ENCODE data around the gene RAD51D.

GRCh38 chr17:35116845-35117244, 2.8 kb downstream of the RAD51D start:
- TF ChIP-seq CTCF (IDR thresholded peaks at IDR 0.05; ENCODE audit: low read depth, low read length) (no peak), POLR2A (IDR thresholded peaks at IDR 0.05; ENCODE audit: extremely low read depth, insufficient read length) (no peak), MYC (IDR thresholded peaks at IDR 0.05; ENCODE audit: low read depth, low read length) (no peak), MAX (IDR thresholded peaks at IDR 0.05; ENCODE audit: low read depth, low read length) (no peak)

All from NB4 (cell line).